HG02943 (cell line): Measurements from ENCODE around the gene PRR20A.
"Not testable (repeated sequence)": the region's sequence is repeated elsewhere in the genome, so short reads cannot be mapped to it uniquely, and the experiment has no call there.

Source experiments
- ATAC-seq: cut with Tn5 transposase; IDR thresholded peaks from one replicate; pipeline ENCODE4 v1.9.1; 2021; ENCODE audit warnings: mild to moderate bottlenecking, low read depth, moderate library complexity; ENCODE audit not compliant: unreplicated experiment

Gene PRR20A

GRCh38 chr13:57140235-57140968 lies at the start of gene PRR20A:
Gene PRR20A, plus strand, starts transcription at chr13:57140918. Its CDS starts 387 bp downstream, at chr13:57141305.
- not testable (repeated sequence) for ATAC-seq

DNA sequence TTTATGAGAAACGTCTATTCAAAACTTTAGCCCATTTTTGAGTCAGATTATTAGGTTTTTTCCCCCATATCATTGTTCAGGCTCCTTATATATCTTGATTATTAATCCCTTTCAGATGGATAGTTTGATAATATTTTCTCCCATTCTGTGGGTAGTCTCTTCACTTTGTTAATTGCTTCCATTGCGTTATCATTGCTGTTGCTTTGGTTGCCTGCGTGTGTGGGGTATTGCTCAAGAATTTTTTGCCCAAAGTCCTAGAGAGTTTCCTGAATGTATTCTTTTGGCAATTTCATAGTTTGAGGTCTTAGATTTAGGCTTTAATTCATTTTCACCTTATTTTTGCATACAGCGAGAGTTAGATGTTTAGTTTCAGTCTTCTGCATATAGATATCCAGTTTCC lies 25.8 kb upstream of the PRR20A start:
- no peak for ATAC-seq

- ATAC-seq = no peak
These were observed 17.0 kb upstream of the PRR20A start for GRCh38 chr13:57123681-57124080.

DNA sequence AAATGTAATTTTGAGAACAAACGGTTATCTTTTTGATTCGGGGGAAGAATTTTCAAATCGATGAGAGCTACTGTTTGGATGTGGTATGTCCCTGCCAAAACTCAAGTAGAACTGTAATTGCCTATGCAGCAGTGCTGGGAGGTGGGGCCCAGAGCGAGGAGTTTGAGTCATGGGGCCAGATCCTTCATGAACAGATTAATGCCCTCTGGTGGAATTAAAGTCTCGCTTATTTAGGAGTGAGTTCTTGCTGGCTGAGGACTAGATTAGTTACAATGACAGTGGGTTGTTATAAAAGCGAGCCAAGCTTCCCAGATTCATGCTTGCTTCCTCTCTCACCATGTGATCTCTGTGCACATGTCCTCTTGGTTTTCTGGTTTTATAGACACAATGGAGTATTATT lies 11.8 kb upstream of the PRR20A start:
- no peak for ATAC-seq

DNA sequence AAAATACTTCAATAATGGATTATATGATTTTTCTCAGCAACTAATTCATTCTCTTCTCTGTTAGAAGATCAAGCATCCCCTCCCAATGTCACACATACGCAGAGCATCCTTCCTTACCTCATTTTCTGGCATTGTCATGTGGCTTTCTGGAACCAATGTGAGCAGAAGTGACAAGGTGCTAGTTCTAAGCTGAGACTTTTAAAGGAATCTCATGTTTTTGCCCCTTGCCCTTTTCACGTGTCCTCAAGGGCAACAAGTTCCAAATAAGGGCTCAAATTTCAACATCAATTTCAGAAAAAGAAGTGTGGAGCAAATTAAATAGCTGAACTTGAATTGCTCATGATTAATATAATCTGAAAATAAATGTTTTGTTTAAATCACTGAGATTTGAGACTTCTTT lies 4.6 kb upstream of the PRR20A start:
- no peak for ATAC-seq

- no peak for ATAC-seq
These were observed 3.1 kb upstream of the PRR20A start for GRCh38 chr13:57137585-57137984.

DNA sequence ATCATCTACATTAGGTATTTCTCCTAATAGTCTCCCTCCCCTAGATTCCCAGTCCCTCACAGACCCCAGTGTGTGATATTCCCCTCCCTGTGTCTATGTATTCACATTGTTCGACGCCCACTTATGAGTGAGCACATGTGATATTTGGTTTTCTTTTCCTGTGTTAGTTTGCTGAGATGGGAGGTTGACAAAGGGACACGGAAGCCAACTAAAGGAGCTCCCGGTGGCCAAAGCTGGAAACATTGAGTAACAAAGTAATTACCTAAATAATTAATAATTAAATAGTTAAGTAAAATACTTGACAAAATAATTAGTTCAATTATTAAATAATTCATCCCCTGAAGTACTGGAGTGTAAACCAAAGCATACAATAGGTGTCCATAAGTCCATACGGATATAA lies 1.7 kb upstream of the PRR20A start:
- ATAC-seq = no peak

GRCh38 chr13:57139781-57140180 lies 937 bp upstream of the PRR20A start:
- not testable (repeated sequence) for ATAC-seq

DNA sequence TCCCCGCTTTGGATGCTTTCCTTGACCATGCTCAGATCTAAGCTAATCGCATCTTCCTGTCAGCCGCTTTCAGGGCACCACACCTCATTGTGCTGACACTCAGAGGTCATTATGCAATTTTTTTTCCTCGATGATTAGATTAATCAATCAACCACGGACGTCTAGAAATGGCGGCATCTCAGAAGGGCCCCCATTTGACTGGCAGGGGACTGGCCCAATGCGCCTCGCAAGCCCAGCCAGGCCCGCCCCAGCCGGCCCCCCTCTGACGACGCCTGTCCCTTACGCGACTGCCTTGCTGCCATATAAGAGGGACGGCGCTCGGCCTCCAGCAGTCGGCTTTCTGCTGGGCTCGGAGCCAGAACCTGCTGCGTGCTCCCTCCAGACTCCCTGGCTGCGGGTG lies 6.5 kb downstream of the PRR20A start, which contains the start of gene PRR20B:
Gene PRR20B (plus strand): TSS at position 301 of the 400 bp plus-strand sequence. CDS start 387 bp downstream, outside the sequence.
- not testable (repeated sequence) for ATAC-seq

- ATAC-seq = not testable (repeated sequence)
These were observed 7.4 kb downstream of the PRR20A start for GRCh38 chr13:57148106-57148505.

- ATAC-seq = not testable (repeated sequence)
These were observed 13.0 kb downstream of the PRR20A start, which contains the start of gene PRR20C for GRCh38 chr13:57153761-57154160. Gene PRR20C, plus strand, starts transcription at chr13:57154061. Its CDS starts 387 bp downstream, at chr13:57154448.

- ATAC-seq = not testable (repeated sequence)
These were observed 19.6 kb downstream of the PRR20A start, which contains the start of gene PRR20D for GRCh38 chr13:57160332-57160731. Gene PRR20D, plus strand, starts transcription at chr13:57160632. Its CDS starts 387 bp downstream, at chr13:57161019.

GRCh38 chr13:57166897-57167296 lies 26.2 kb downstream of the PRR20A start, which contains the start of gene PRR20E:
Gene PRR20E, plus strand, starts transcription at chr13:57167197. Its CDS starts 387 bp downstream, at chr13:57167584.
- not testable (repeated sequence) for ATAC-seq

DNA sequence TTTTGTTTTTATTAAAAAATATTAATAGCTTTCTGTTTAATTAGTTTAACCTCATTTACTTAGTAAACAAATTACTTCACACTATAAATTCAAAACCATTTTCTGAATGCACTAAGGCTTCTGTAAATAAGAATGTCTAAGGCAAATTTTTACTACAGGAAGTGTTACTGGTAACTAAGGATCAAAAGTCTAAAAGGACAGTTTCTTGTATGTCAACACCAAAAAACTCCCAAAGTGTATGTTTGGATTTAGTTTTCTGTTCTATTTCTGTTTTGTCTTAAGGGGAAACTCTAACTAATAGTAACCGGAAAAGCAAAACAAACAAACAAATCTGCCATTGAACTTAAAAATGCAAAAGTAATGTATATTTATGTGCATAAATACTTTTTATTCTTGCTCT lies 50.9 kb downstream of the PRR20A start:
- no peak for ATAC-seq
